GM12878 (cell line): Measurements from ENCODE around the gene AIDA.

Experiments used
- BHLHE40 ChIP-seq, 2 experiments: fragments of 450-650 bp in 1 of 2; IDR thresholded peaks; 2 replicates each; pipeline ENCODE4 v1.6.1; 2011 to 2017; ENCODE audit warnings: low read depth in 2 of 2, borderline replicate concordance in 1 of 2, improper control_type of control experiment in 1 of 2, low read length in 1 of 2, mild to moderate bottlenecking in 1 of 2
- CHD1 ChIP-seq: IDR thresholded peaks from 2 replicates; pipeline ENCODE4 v1.6.1; 2012; ENCODE audit warnings: low read depth, low read length, improper control_type of control experiment
- CHD4 ChIP-seq: fragments of 200-600 bp; sonication (generic); IDR thresholded peaks from 2 replicates; pipeline ENCODE4 v1.6.1; 2016; ENCODE audit warnings: mild to moderate bottlenecking
- CTCF ChIP-seq, 3 experiments: IDR thresholded peaks in 2 of 3; conservative IDR thresholded peaks in 1 of 3; 2 replicates each; pipeline ENCODE4 v1.5.1; 2011; ENCODE audit warnings: low read depth in 3 of 3, low read length in 3 of 3, mild to moderate bottlenecking in 3 of 3, control low read depth in 2 of 3, moderate library complexity in 2 of 3, inconsistent platforms in 1 of 3, mixed read lengths in 1 of 3; ENCODE audit not compliant: control insufficient read depth in 2 of 3, insufficient read depth in 1 of 3; ENCODE audit errors: extremely low read depth in 1 of 3
- E2F8 ChIP-seq: fragments of 450-650 bp; IDR thresholded peaks from 2 replicates; pipeline ENCODE4 v1.6.1; 2018; ENCODE audit warnings: mild to moderate bottlenecking, low read depth, moderate library complexity; ENCODE audit not compliant: partially characterized antibody
- EZH2 ChIP-seq: IDR thresholded peaks from 2 replicates; pipeline ENCODE4 v1.6.1; 2012; ENCODE audit warnings: low read depth, mild to moderate bottlenecking, control low read depth, inconsistent platforms, low read length, borderline replicate concordance; ENCODE audit not compliant: control insufficient read depth
- HDAC2 ChIP-seq: fragments of 200-600 bp; sonication (generic); IDR thresholded peaks from 2 replicates; pipeline ENCODE4 v1.6.1; 2017
- HDAC6 ChIP-seq: fragments of 200-600 bp; sonication (generic); IDR thresholded peaks from one replicate; pipeline ENCODE4 v1.8.0; 2017; ENCODE audit warnings: antibody characterized with exemption; ENCODE audit not compliant: unreplicated experiment
- KDM1A ChIP-seq: fragments of 200-600 bp; sonication (generic); IDR thresholded peaks from 2 replicates; pipeline ENCODE4 v1.6.1; 2016; ENCODE audit warnings: borderline replicate concordance
- MAX ChIP-seq: IDR thresholded peaks from 2 replicates; pipeline ENCODE4 v1.6.1; 2012; ENCODE audit warnings: low read depth, low read length, improper control_type of control experiment
- NR2C2 ChIP-seq: IDR thresholded peaks from 2 replicates; pipeline ENCODE4 v1.6.1; 2011; ENCODE audit warnings: borderline replicate concordance, low read depth; ENCODE audit not compliant: control insufficient read depth, insufficient read length
- POLR2A ChIP-seq: IDR thresholded peaks from 2 replicates; pipeline ENCODE4 v1.6.1; 2011; ENCODE audit warnings: low read depth, mild to moderate bottlenecking, low read length
- TARDBP ChIP-seq: IDR thresholded peaks from 2 replicates; pipeline ENCODE4 v1.6.1; 2016; ENCODE audit warnings: borderline replicate concordance
- ZNF384 ChIP-seq: IDR thresholded peaks from 2 replicates; pipeline ENCODE4 v1.6.1; 2012; ENCODE audit warnings: low read depth, mild to moderate bottlenecking, low read length, improper control_type of control experiment, borderline replicate concordance

- TF ChIP-seq HDAC6 (no peak), NR2C2 (no peak), CTCF (IDR thresholded peaks at IDR 0.05 in 2 of 3, conservative IDR thresholded peaks at IDR 0.05 in 1 of 3; ENCODE audit: control insufficient read depth in 2 of 3, extremely low read depth in 1 of 3, insufficient read depth in 1 of 3, low read depth in 3 of 3, low read length in 3 of 3) (no peak), E2F8 (peak; percentile 63), POLR2A (peak; percentile 78), ZNF384 (no peak), CHD4 (no peak), EZH2 (no peak), KDM1A (no peak), BHLHE40 (IDR thresholded peaks at IDR 0.05; ENCODE audit: borderline replicate concordance in 1 of 2, low read depth in 2 of 2, low read length in 1 of 2) (peak; percentile 86 to 88; a peak in 3 of 4 replicates), MAX (peak; percentile 61), TARDBP (no peak; the same call in 1 of the 2 replicates), HDAC2 (no peak), CHD1 (peak; percentile 96)
Measured at GRCh38 chr1:222643938-222644635, 68.2 kb downstream of the AIDA start.
